Fibroblast of mammary gland (primary cell): ENCODE results near the gene CHST15.

Source experiments
- DNase-seq: peaks from one replicate; pipeline ENCODE4 v3.0.0-alpha.2; 2010; ENCODE audit warnings: low read depth
- H3K4me3 ChIP-seq: 2 replicates; pipeline ENCODE4 v1.5.1; 2011; ENCODE audit warnings: low read depth, mild to moderate bottlenecking, low read length, moderate library complexity; ENCODE audit not compliant: control insufficient read depth
- CTCF ChIP-seq: conservative IDR thresholded peaks from 2 replicates; pipeline ENCODE4 v1.5.1; 2011; ENCODE audit warnings: low read depth, low read length, inconsistent platforms; ENCODE audit not compliant: control insufficient read depth, insufficient read depth

The CHST15 gene

GRCh38 chr10:124092860-124093773, at the start of gene CHST15:
TSS of gene CHST15 (minus strand) at chr10:124093598. CDS start at chr10:124046212, 47,386 bp downstream.
- peak within 1 kb of the TSS; percentile 47 for H3K4me3 ChIP-seq

DNA sequence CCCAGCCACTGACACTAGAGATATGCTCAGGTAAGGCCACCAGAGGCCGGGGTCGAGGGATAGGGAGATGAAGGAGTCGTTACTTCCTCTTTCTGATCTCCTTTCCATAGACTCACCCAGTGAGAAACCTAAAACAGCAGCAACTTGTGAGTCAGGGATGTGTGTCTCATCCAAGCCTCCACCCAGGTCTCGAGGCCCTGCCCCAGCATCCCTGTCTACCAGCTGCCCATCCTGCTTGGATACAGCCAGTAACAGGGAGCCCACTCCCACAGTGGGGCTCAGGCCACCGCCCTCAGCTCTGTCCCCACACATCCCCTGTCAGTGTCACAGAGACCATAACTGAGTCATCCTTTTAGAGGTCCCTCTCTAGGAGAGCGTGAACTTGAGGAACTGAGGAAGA, 49.6 kb upstream of the CHST15 start:
- H3K4me3 ChIP-seq: no peak overlapping the region
- DNase-seq: peak; percentile 38
- no peak for TF ChIP-seq CTCF

More at GRCh38 chr10:124092860-124093773, at the start of gene CHST15:
- no peak for TF ChIP-seq CTCF
- peak; percentile 54 for DNase-seq

- DNase-seq: no peak
- no peak overlapping the region for H3K4me3 ChIP-seq
- no peak for TF ChIP-seq CTCF
Measured at GRCh38 chr10:124142006-124142739, 48.8 kb upstream of the CHST15 start.

GRCh38 chr10:124138883-124139348, 45.5 kb upstream of the CHST15 start:
- no peak overlapping the region for H3K4me3 ChIP-seq
- TF ChIP-seq CTCF: no peak
- no peak for DNase-seq

DNA sequence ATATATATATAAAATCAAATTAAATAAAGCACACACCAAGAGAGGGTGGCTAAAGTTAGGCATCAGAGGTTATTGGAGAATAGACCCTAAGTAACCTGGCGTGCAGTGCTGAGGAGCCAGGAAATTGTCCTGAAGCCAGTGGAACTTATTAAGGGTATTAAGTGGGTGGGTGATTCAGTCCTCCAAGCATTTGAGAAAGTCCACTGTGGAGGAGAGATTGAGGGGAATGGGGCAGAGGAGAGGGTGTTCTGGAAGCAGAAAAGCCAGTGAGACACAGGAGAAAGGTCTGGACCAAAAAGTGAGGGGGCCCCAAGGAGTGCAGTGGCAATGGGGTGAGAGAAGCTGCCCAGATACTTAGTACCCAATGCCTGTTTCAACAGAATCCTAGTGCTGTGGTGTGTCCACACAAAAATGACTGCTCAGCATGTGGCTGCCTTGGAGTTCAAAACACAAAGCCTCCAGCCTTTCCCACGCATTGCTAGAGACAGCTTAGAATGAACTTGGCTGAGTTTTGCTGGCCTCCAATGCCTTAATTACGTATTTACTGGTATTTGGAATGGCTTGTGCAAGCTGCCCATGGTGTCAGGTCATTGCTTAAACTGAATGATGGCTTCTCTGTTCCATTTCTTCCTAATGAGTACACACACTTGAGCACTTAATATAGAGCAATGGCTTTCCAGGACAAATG, 44.9 kb upstream of the CHST15 start:
- H3K4me3 ChIP-seq: no peak overlapping the region
- peak; percentile 77 for DNase-seq
- no peak for TF ChIP-seq CTCF

- no peak overlapping the region for H3K4me3 ChIP-seq
- no peak for TF ChIP-seq CTCF
- DNase-seq: no peak
Measured at GRCh38 chr10:124134251-124134893, 41.0 kb upstream of the CHST15 start.
